NCI-H2227 (cell line): Measurements from ENCODE around the gene PDCD10.

Experiments used
- DNase-seq: peaks from one replicate; lab custom pipeline; 2025; ENCODE audit not compliant: unreplicated experiment; lab: John Stamatoyannopoulos, UW

PDCD10 gene

DNA sequence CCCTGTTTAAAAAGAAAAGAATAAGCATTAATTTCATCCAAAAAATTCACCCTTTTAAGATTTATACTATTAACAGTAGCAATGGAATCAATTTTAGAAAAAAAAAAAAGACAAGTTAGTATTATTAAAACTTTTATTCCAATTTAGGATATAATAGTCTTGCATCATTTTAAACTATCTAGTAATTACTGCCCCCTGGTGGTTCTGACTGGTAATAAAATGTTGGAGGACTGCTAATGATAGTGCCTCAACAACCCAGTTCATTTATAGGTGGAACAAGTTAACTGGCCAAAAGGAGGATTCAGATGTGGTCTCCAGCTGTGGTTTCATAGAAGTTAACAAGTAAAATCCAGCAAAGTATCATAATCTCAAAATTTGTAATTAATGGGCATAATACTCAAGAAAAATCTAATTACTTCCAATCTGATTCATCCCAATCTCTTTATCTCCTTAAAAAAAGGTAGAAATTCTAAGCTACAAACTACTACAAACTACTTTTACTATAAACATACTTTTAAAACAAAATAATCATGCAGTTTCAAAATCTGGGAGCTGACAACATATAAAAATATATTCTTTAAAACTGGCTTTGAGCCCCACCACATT is 50.2 kb downstream of the PDCD10 start:
- peak; percentile 73 for DNase-seq

DNA sequence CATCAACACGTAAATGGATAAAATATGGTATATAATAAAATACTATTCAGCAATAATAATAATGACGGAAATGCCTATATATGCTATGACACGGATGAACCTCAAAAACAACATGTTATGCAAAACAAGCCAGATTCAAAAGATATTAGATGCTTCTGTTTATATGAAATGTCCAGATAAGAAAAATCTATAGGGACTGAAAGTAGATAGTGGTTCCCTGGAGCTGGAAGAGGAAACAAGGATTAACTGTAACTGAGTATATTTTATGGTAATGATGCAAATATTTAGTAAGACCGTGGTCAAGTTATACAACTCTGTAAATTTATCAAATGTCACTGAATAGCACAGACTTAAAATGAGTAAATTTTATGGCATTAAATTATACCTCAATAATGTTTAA is 55.2 kb downstream of the PDCD10 start:
- no peak for DNase-seq

DNA sequence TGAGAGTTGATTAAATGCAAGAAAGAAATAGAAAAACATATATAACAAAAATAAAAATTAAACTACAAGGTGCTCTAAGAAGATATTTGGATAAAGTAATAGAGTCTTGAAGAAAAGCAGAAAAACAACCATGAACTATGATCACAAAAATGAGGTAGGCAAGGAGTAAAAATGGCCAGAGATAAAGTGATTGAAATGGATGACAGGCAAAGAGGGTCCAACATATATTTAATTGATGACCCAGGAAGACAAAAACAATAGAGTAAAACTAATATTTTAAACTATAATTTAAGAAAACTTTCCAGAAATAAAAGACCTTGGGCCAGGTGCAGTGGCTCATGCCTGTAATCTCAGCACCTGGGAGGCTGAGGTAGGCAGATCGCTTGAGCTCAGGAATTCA is 58.8 kb downstream of the PDCD10 start:
- DNase-seq, result no peak

DNA sequence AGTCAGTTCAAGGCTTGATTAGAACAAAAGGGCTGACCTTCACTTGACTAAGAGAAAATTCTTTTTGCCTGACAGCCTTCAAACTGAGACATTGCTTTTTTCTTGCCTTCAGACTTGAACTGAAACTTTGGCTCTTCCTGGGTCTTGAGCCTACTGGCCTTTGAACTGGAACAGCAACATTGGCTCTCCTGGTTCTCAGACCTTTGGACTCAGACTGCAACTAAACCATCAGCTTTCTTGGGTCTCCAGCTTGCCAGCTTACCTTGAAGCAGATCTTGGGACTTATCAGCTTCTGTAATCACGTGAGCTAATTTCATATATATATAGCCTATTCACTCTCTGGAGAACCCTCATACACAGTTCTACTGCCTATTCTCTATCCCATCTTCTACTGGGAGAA is 61.5 kb downstream of the PDCD10 start:
- no peak for DNase-seq

DNA sequence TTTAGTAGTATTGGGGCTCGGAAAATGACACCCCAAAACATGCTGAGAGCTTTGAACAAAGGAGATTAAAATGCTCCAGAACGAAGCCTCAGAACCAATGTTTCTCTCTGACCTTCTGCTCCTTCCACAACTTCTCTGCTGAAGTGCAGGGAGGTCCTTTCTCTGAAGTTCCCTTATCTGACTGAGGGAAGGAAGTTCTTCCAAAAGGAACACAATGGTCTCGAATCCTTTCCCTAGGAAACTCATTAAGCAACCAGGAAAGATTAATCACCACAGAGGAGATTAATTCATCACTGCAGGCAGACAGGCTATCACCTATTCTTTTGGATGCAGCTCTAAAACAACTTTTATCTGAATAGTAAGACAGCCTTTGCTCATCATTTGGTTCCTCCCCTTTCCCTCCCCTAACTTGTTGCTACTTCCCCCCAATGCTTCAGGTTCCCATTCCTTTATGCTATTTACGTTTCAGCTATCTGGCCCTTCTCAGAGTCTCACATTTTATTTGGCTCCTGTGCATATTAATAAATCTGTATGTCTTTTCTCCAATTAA is 62.7 kb downstream of the PDCD10 start:
- no peak for DNase-seq

DNA sequence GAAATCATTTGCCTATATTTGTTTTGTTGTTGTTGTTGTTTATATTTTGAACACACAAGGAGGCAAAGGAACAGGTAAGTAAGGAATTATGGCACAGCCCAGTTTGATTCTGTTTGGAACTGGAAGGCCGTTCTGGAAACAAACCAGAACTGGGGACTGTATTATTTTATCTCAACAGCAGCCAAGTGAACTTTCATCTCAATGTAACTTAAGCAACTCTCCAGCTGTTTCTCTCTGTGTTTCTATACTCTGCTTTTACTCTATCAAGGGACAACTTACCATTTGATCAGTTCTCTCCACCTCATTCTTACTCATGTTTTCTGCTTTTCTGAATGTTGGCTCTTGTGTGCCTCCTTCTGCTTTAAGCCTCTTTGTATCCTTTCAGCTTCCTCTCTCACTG is 65.0 kb downstream of the PDCD10 start:
- DNase-seq, result no peak

DNA sequence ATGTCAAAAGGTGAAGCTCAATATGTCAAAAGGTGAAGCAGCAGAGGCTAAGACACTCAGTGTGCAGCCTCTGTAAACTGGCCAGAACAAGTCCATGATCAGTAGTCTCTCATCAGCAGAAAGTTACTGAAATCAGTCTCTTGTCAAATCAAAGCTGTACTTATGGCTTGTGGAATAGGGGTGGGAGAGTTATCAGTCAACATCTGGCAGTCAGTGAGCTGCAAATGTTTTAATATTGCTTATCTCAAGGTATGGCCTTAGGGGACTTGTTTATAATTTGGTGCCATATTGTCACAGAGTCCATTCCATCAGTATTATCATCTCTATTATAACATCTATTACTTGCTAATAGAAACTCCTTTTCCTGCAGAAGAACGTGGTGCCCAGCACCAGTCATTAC is 66.0 kb downstream of the PDCD10 start:
- DNase-seq, result no peak

DNA sequence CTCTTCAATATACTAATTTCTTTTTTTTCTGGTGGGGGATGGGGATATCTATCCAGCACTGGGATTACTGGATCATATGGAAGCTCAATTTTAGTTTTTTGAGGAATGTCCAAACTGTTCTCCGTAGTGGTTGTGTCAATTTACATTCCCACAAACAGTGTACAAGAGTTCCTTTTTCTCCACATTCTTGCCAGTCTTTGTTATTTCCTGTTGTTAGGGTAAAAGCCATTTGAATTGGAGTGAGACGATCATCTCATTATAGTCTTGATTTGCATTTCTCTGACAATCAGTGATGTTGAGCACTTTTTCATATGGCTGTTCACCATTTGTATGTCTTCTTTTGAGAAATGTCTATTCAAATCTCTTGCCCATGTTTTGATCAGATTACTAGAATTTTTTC is 68.1 kb downstream of the PDCD10 start:
- DNase-seq, result no peak

DNA sequence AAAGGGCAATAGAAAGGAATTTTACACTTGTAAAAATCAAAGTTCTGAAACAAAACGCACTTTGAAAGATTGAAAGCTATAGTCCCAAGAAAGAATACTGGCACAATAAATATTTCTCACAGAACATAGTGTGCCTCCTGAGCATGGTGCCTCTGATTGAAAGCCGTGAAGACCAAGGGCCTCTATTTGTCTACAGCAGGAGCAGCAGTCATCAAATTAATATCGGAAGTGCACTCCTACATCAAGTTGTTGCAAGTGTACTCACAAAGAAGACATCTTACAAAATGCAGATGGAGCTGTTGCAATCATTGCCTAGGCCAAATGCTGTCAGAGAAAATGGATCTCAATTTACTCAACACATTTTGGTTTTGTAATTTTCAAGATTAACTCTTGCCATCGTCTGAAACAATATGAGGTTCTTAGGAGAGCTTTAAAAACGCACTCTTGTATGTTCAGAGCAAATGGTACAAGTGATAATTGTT is 71.7 kb downstream of the PDCD10 start:
- no peak for DNase-seq

DNA sequence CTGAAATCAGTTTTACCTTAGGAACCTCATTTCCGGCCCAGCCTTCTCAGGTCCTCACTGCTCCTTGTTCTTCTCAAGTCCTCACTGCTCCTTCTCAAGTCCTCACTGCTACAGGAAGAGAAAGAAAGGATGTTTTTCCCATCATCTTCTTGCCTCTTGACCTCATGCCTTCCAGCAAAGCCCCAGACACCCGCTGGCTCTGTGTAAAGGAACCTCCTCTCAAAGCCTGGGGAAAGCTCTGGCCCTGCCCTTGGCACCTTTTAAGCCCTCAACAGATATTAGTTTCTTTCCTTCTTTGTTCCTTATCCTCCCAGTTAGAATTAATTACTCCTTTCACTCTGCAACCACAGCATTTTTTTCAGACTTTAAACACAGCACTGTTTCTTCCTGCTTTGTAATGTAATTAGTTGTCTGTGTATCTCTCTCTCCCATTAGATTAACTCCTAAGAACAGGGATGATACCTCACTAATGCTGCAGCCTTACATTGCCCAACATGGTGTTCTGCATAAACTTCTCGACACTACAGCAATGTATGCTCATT is 76.9 kb downstream of the PDCD10 start:
- no peak for DNase-seq

DNA sequence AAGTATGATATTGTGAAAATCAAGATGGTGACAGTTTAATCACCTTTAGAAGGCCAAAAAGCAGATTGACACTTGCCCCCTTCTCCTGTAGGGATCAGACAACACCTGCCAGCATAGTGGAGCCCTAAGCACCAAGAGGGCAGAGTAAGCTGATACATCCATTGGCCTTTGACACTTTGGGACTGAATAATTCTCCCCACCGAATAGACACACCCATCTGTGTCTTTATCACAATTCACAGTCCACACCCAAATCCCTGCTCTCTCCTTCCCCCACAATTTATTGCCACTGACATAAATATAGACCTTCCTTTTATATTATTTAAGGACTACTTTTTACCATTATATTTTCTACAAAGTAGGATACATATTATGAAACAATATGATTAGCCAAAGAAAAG is 77.9 kb downstream of the PDCD10 start:
- DNase-seq, result no peak

DNA sequence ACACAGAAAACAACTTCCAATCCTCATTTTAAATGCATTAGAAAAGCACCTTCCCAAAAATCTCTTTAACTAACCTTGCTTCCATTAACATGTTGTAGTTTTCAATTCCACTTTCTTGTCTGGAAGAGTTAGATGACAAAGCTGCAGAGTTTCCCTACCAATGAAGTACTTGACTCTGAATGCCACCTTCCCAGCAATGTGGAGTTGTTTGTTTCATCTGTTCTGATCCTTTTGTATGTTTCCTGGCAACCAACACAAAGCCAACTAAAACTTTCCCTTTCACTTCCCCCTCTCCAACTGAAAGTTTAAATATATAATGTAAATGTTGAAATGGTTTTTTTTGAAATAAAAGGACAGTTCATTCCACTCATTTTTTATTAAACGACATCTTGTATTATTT is 80.9 kb downstream of the PDCD10 start, which contains the start of gene WDR49:
TSS of gene WDR49 (minus strand) at position 183 of the 400 bp plus-strand sequence. CDS start 517 bp downstream, outside the sequence.
- DNase-seq, result no peak

DNA sequence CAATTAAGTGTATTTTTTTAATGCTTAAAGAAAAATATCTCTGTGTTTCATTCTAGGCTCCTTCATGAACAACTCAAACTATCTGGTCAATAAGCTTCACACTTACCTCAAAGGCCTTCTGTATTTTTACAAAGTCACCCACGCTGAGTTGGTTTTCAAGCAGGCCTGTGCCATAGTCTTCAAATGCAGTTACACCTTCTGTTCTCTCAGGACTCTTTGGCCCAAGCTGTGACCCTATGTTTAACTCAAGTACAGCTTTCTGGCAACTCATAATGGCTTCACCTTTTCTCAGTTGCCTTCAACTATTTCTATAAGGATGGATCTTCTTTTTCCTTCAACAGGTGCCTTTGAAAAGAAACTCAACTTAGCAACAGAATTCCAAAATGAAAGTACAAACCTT is 81.5 kb downstream of the PDCD10 start:
- no peak for DNase-seq

DNA sequence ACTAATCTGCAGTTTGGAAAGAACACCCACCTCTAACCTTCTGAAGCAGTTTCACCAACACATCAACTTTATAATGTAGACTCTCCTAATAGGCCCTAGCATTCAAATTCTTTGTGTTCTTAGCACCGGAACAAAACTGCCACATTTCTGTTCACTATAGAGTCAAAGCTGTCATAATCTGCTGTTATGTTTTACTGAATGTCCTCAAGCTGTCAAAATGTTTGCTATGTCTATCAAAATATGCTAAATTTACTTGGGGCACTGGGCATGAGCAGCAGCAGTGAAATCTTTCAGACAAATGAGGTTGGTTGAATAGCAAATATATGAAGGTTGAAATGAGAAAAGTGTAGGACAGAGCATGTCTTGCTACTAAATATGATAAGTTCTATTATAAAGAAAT is 82.9 kb downstream of the PDCD10 start:
- DNase-seq, result no peak

DNA sequence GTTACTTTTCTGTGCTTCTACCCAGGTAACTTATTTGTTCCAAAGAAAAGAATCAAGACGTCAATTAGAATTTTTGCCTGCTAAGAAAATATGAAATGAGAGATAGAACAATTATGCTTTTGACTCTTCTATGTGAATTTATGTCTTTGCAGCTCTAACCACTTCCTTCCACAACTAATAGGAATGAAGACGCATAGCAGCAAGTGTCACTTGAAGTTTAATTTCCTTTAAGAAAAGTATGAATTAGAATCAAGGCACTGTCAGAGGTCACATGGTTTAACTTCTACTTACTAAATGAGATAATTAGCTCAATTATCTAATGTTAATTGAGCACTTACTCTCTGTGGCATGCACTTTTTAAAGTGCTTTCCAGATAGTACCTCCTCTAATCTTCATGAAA is 84.2 kb downstream of the PDCD10 start:
- DNase-seq, result no peak

DNA sequence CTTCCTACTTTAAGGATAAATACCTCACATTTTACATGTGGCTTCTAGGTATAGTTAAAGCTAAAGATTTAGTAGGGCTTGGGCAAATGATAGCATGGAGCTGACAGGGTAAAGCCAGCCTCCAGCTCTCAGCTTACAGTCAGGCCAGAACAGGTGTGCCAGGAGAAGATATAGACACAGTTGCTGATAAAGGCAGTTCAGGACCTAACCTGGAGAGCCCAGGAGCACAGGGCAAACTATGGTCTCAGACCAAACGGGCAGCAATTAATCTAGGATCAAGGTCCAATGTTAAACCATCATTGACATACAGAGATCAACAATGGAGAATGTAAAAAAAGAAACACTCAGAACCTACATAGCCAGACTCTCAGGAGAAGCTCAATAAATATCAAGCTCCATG is 84.9 kb downstream of the PDCD10 start:
- no peak for DNase-seq

DNA sequence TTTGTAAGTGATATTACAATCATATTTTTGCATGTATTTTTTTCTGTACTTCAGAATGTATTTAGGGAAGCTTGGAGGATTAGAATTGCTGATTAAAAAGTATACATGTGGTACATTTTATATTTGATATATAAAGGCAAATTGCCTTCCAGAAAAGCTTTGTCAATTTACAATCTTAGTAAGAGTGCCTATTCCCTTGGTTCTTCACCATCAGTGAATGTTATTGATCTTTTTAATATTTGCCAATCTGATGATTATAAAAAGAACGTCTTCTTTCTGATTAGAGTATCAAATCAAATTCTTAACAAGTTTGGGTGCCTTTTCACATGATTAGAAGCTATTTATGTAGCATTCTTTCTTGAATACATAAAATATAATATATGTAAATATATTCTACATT is 90.1 kb downstream of the PDCD10 start:
- no peak for DNase-seq
